Stimulated activated CD8-positive, alpha-beta memory T cell treated with anti-CD3 and anti-CD28 coated beads, Interleukin-12 subunit alpha, Interleukin-12 subunit beta, amount 100 ng/mL, for 1 hour (primary cell): ENCODE results near the gene OBSL1.

Source experiments
- DNase-seq: peaks from one replicate; pipeline ENCODE4 v3.0.0-alpha.2; 2020; ENCODE audit warnings: low read depth

The OBSL1 gene

GRCh38 chr2:219596954-219597551, 25.7 kb upstream of the OBSL1 start:
- DNase-seq = no peak

GRCh38 chr2:219595256-219595655, 23.9 kb upstream of the OBSL1 start:
- no peak for DNase-seq

GRCh38 chr2:219593154-219593553, 21.8 kb upstream of the OBSL1 start:
- DNase-seq = no peak

GRCh38 chr2:219592736-219593135, 21.4 kb upstream of the OBSL1 start:
- no peak for DNase-seq

GRCh38 chr2:219591091-219591490, 19.8 kb upstream of the OBSL1 start:
- no peak for DNase-seq

- no peak for DNase-seq
Observed at GRCh38 chr2:219581346-219581745, 10.0 kb upstream of the OBSL1 start.

- DNase-seq = no peak
Observed at GRCh38 chr2:219578811-219579613, 7.7 kb upstream of the OBSL1 start.

- DNase-seq = no peak
Observed at GRCh38 chr2:219576505-219577388, 5.4 kb upstream of the OBSL1 start.

- DNase-seq = no peak
Observed at GRCh38 chr2:219575566-219576504, 4.5 kb upstream of the OBSL1 start.

GRCh38 chr2:219574484-219575311, 3.4 kb upstream of the OBSL1 start:
- DNase-seq = no peak

- no peak for DNase-seq
Observed at GRCh38 chr2:219573166-219573565, 1.8 kb upstream of the OBSL1 start.

- no peak for DNase-seq
Observed at GRCh38 chr2:219572237-219573001, 1.1 kb upstream of the OBSL1 start, which contains the start of gene INHA. TSS of gene INHA (plus strand) at chr2:219572310. CDS start at chr2:219572375, 65 bp downstream.

- no peak for DNase-seq
Observed at GRCh38 chr2:219570924-219571310, 422 bp downstream of the OBSL1 start.

- DNase-seq = no peak
Observed at GRCh38 chr2:219570194-219570923, 980 bp downstream of the OBSL1 start.

GRCh38 chr2:219569635-219570034, 1.7 kb downstream of the OBSL1 start:
- DNase-seq = no peak

- DNase-seq = no peak
Observed at GRCh38 chr2:219569041-219569440, 2.3 kb downstream of the OBSL1 start.

- DNase-seq = no peak
Observed at GRCh38 chr2:219567791-219568361, 3.5 kb downstream of the OBSL1 start.

GRCh38 chr2:219567131-219567530, 4.2 kb downstream of the OBSL1 start:
- no peak for DNase-seq

GRCh38 chr2:219566640-219567039, 4.7 kb downstream of the OBSL1 start:
- DNase-seq = no peak
